ENCODE results near the gene NVL.

The NVL gene

GRCh38 chr1:224329484-224329841 lies 509 bp downstream of the NVL start:
- Histone ChIP-seq H3K4me1 (ENCODE audit: insufficient read depth, low read length, poor library complexity, severe bottlenecking) (peaks cover 33% of the 10 kb centered on the region), H3K27me3 (ENCODE audit: insufficient read depth, low read length, poor library complexity, severe bottlenecking) (no peaks in the 10 kb centered on the region), H3K4me2 (ENCODE audit: low read depth, low read length, poor library complexity, severe bottlenecking) (peak overlapping the region; percentile 82), H3K4me3 (ENCODE audit: low read length, poor library complexity, severe bottlenecking) (peak overlapping the region; percentile 94), H4K20me1 (ENCODE audit: insufficient read depth, low read length, poor library complexity, severe bottlenecking) (peaks cover 8% of the 10 kb centered on the region), H2AFZ (ENCODE audit: low read length) (peak overlapping the region; percentile 97), H3K9ac (ENCODE audit: low read depth, low read length, poor library complexity, severe bottlenecking) (peak overlapping the region; percentile 90), H3K79me2 (ENCODE audit: insufficient read depth, low read length) (peaks cover 43% of the 10 kb centered on the region), H3K9me2 (replicated peaks; ENCODE audit: low read depth, low read length) (no peaks in the 10 kb centered on the region), H3K9me3 (ENCODE audit: insufficient read depth, low read depth, low read length) (no peaks in the 10 kb centered on the region), H3F3A (ENCODE audit: low read depth) (no peaks in the 10 kb centered on the region), H3K36me3 (ENCODE audit: insufficient read depth, low read length) (no peaks in the 10 kb centered on the region)
- TF ChIP-seq EZH2phosphoT487 (IDR thresholded peaks at IDR 0.05; ENCODE audit: borderline replicate concordance) = no peak
- TF ChIP-seq CTCF (conservative IDR thresholded peaks at IDR 0.05; ENCODE audit: low read length) = no peak

GRCh38 chr1:224328644-224329043 lies 1.3 kb downstream of the NVL start:
- TF ChIP-seq CTCF (conservative IDR thresholded peaks at IDR 0.05; ENCODE audit: low read length) = no peak
- Histone ChIP-seq H3K4me2 (ENCODE audit: low read depth, low read length, poor library complexity, severe bottlenecking) (peak overlapping the region; percentile 82), H4K20me1 (ENCODE audit: insufficient read depth, low read length, poor library complexity, severe bottlenecking) (peaks cover 8% of the 10 kb centered on the region), H3K4me3 (ENCODE audit: low read length, poor library complexity, severe bottlenecking) (peak overlapping the region; percentile 94), H2AFZ (ENCODE audit: low read length) (no peak overlapping the region), H3K4me1 (ENCODE audit: insufficient read depth, low read length, poor library complexity, severe bottlenecking) (peaks cover 25% of the 10 kb centered on the region), H3K9me2 (replicated peaks; ENCODE audit: low read depth, low read length) (no peaks in the 10 kb centered on the region), H3K36me3 (ENCODE audit: insufficient read depth, low read length) (no peaks in the 10 kb centered on the region; the same call in 1 of the 2 replicates), H3K9ac (ENCODE audit: low read depth, low read length, poor library complexity, severe bottlenecking) (peak overlapping the region; percentile 90), H3F3A (ENCODE audit: low read depth) (no peaks in the 10 kb centered on the region), H3K9me3 (ENCODE audit: insufficient read depth, low read depth, low read length) (no peaks in the 10 kb centered on the region), H3K79me2 (ENCODE audit: insufficient read depth, low read length) (peaks cover 48% of the 10 kb centered on the region), H3K27me3 (ENCODE audit: insufficient read depth, low read length, poor library complexity, severe bottlenecking) (no peaks in the 10 kb centered on the region)

- H3K36me3 ChIP-seq (ENCODE audit: insufficient read depth, low read length) = no peaks in the 10 kb centered on the region; the same call in 1 of the 2 replicates
- TF ChIP-seq CTCF (conservative IDR thresholded peaks at IDR 0.05; ENCODE audit: low read length) (no peak), EZH2phosphoT487 (IDR thresholded peaks at IDR 0.05; ENCODE audit: borderline replicate concordance) (no peak)
- peak overlapping the region; percentile 32 for H3K4me2 ChIP-seq (ENCODE audit: low read depth, low read length, poor library complexity, severe bottlenecking)
- no peaks in the 10 kb centered on the region for H3K9me2 ChIP-seq (replicated peaks; ENCODE audit: low read depth, low read length)
- no peak overlapping the region for H2AFZ ChIP-seq (ENCODE audit: low read length)
- H4K20me1 ChIP-seq (ENCODE audit: insufficient read depth, low read length, poor library complexity, severe bottlenecking) = peaks cover 8% of the 10 kb centered on the region
- no peaks in the 10 kb centered on the region for H3F3A ChIP-seq (ENCODE audit: low read depth)
- peaks cover 66% of the 10 kb centered on the region for H3K79me2 ChIP-seq (ENCODE audit: insufficient read depth, low read length)
- H3K4me1 ChIP-seq (ENCODE audit: insufficient read depth, low read length, poor library complexity, severe bottlenecking) = peaks cover 17% of the 10 kb centered on the region
- no peaks in the 10 kb centered on the region for H3K9me3 ChIP-seq (ENCODE audit: insufficient read depth, low read depth, low read length)
- H3K27me3 ChIP-seq (ENCODE audit: insufficient read depth, low read length, poor library complexity, severe bottlenecking) = no peaks in the 10 kb centered on the region
- H3K4me3 ChIP-seq (ENCODE audit: low read length, poor library complexity, severe bottlenecking) = no peak overlapping the region
- H3K9ac ChIP-seq (ENCODE audit: low read depth, low read length, poor library complexity, severe bottlenecking) = no peak overlapping the region
These were observed 4.0 kb downstream of the NVL start for GRCh38 chr1:224325959-224326358.

Measured in Loucy (cell line).